ENCODE measurements around the gene CCT6A. TPM values are rescaled to one million over a fixed set of nuclear protein-coding genes. Genes with fewer than 3 reads are reported as not detected.
A peak's percentile ranks its signal among the peaks of the same experiment; 100 is the strongest.
"Not testable (repeated sequence)": the region's sequence is repeated elsewhere in the genome, so short reads cannot be mapped to it uniquely, and the experiment has no call there.

The CCT6A gene
- polyA plus RNA-seq, 4 donors, result 142 to 241 (median 229) TPM

DNA sequence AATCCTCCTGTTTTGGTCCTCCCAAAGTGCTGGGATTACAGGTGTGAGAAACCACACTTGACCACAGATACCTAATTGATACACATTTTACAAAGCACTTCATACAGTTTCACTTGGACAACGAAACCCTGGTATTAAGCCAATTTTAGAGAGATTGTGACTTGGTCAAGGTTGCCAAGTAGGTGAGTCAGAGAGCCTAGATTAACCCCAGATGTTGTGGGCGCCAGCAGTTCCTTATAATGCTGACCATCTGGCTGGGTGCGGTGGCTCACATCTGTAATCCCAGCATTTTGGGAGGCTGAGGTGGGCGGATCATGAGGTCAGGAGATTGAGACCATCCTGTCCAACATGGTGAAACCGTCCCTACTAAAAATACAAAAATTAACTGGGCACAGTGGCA lies 46.1 kb downstream of the CCT6A start:
- DNase-seq (ENCODE audit: low read depth in 4 of 4, low spot score in 3 of 4), result no peak

DNA sequence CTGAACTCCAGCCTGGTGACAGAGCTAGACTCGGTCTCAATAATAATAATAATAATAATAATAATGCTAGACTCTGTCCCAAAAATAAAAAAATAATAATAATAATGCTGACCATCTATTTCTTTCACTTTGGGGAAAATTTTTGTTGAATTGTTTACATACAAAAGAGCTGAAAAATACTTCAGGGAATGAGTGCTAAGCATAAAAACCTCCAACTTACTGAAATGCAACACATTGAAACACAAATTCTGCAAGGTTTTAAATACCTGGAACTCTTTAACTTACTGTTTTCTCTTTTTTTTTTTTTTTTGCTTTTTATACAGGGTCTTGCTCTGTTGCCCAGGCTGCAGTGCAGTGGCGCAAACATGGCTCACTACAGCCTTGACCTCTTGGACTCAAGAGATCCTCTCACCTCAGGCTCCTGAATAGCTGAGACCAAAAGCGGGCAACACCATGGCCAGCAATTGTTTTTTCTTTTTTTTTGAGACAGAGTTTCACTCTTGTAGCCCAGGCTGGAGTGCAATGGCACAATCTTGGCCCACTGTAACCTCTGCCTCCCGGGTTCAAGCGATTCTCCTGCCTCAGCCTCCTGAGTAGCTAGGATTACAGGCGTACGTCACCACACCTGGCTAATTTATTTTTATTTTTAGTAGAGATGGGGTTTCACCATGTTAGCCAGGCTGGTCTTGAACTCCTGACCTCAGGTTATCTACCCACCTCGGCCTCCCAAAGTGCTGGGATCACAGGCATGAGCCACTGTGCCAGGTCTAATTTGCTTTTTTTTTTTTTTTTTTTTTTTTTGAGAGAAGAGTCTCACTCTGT lies 46.8 kb downstream of the CCT6A start:
- not testable (repeated sequence) for DNase-seq (ENCODE audit: low read depth in 4 of 4, low spot score in 3 of 4)

GRCh38 chr7:56099653-56100052 lies 48.1 kb downstream of the CCT6A start:
- DNase-seq (ENCODE audit: low read depth in 4 of 4, low spot score in 3 of 4), result no peak

GRCh38 chr7:56104138-56104537 lies 52.6 kb downstream of the CCT6A start:
- not testable (repeated sequence) for DNase-seq (ENCODE audit: low read depth in 4 of 4, low spot score in 3 of 4)

GRCh38 chr7:56105508-56105907 lies 53.9 kb downstream of the CCT6A start:
- DNase-seq (ENCODE audit: low read depth in 4 of 4, low spot score in 3 of 4), result no peak

- peak; percentile 93 to 97 (median 94) for DNase-seq (ENCODE audit: low read depth in 4 of 4, low spot score in 3 of 4)
Observed at GRCh38 chr7:56106108-56107073, 54.8 kb downstream of the CCT6A start, which contains the start of gene CHCHD2. CHCHD2 (minus strand) TSS chr7:56106476; CDS start chr7:56106413, 63 bp downstream.

DNA sequence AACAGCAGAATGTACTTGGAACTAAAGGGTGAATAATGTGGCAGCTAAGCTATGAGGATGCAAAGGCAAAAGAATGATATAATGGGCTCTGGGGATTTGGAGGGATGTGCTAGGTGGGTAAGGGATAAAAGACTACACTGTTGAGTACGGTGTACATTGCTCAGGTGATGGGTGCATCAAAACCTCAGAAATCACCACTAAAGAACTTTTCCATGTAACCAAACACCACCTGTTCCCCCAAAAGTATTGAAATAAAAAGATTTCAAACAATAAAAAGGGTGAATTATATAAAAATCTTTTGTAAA lies 56.3 kb downstream of the CCT6A start:
- no peak for DNase-seq (ENCODE audit: low read depth in 4 of 4, low spot score in 3 of 4)

- no peak for DNase-seq (ENCODE audit: low read depth in 4 of 4, low spot score in 3 of 4)
Observed at GRCh38 chr7:56110611-56111010, 59.0 kb downstream of the CCT6A start.

DNA sequence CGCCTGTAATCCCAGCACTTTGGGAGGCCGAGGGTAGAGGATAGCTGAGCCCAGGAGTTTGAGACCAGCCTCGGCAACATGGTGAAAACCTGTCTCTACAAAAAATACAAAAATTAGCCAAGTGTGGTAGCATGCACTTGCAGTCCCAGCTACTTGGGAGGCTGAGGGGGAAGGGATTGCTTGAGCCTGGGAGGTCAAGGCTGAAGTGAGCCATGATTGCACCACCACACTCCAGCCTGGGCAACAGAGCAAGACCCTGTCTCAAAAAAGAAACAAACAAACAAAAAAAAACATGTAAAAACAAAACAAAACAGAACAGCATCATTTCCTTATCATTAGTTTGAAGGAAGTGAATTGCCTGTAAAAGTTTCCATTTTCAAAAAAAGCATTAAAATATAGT lies 60.7 kb downstream of the CCT6A start:
- DNase-seq (ENCODE audit: low read depth in 4 of 4, low spot score in 3 of 4), result not testable (repeated sequence)

Other genes with a start within 250 kb of the CCT6A start
- gene SEPTIN14, start 189.0 kb upstream of the CCT6A start, polyA plus RNA-seq (ENCODE audit: insufficient read length in 4 of 4), result under 1 TPM; 0.24 to 0.64 (median 0.29) TPM
- 10 to 100 TPM; 11.8 to 14.5 (median 14.1) TPM for gene ZNF713, start 164.3 kb upstream of the CCT6A start, polyA plus RNA-seq (ENCODE audit: insufficient read length in 4 of 4)
- gene MRPS17, start 99.9 kb upstream of the CCT6A start, polyA plus RNA-seq (ENCODE audit: insufficient read length in 4 of 4), result 10 to 100 TPM; 13.9 to 19.4 (median 18.4) TPM
- 100 to 1,000 TPM in 3 of 4 donors, 10 to 100 TPM in 1; 87.2 to 137 (median 112) TPM for gene NIPSNAP2, start 87.2 kb upstream of the CCT6A start, polyA plus RNA-seq (ENCODE audit: insufficient read length in 4 of 4)
- gene PSPH, start 321 bp upstream of the CCT6A start, polyA plus RNA-seq (ENCODE audit: insufficient read length in 4 of 4), result 10 to 100 TPM; 18.1 to 44.3 (median 33.1) TPM
- 100 to 1,000 TPM in 2 of 4 donors, 10 to 100 TPM in 2; 64.2 to 152 (median 105) TPM for gene SUMF2, start 12.5 kb downstream of the CCT6A start, polyA plus RNA-seq (ENCODE audit: insufficient read length in 4 of 4)
- gene PHKG1, start 41.2 kb downstream of the CCT6A start, polyA plus RNA-seq (ENCODE audit: insufficient read length in 4 of 4), result 1 to 10 TPM in 3 of 4 donors, under 1 TPM in 1; 0.93 to 2.3 (median 1.6) TPM
- gene CHCHD2, start 54.7 kb downstream of the CCT6A start, polyA plus RNA-seq (ENCODE audit: insufficient read length in 4 of 4), result 100 to 1,000 TPM; 201 to 277 (median 254) TPM
- 1 to 10 TPM in 3 of 4 donors, under 1 TPM in 1; 0.25 to 3.0 (median 1.8) TPM for gene NUPR2, start 64.7 kb downstream of the CCT6A start, polyA plus RNA-seq (ENCODE audit: insufficient read length in 4 of 4)

Data from left renal pelvis (tissue), 4 donors.